HG03196 (cell line): ENCODE measurements around the gene PARD6B.
"Not testable (repeated sequence)": the region's sequence is repeated elsewhere in the genome, so short reads cannot be mapped to it uniquely, and the experiment has no call there.

Experiments
- ATAC-seq: cut with Tn5 transposase; IDR thresholded peaks from one replicate; pipeline ENCODE4 v1.9.1; 2021; ENCODE audit not compliant: unreplicated experiment

The PARD6B gene, protein sequence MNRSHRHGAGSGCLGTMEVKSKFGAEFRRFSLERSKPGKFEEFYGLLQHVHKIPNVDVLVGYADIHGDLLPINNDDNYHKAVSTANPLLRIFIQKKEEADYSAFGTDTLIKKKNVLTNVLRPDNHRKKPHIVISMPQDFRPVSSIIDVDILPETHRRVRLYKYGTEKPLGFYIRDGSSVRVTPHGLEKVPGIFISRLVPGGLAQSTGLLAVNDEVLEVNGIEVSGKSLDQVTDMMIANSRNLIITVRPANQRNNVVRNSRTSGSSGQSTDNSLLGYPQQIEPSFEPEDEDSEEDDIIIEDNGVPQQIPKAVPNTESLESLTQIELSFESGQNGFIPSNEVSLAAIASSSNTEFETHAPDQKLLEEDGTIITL

DNA sequence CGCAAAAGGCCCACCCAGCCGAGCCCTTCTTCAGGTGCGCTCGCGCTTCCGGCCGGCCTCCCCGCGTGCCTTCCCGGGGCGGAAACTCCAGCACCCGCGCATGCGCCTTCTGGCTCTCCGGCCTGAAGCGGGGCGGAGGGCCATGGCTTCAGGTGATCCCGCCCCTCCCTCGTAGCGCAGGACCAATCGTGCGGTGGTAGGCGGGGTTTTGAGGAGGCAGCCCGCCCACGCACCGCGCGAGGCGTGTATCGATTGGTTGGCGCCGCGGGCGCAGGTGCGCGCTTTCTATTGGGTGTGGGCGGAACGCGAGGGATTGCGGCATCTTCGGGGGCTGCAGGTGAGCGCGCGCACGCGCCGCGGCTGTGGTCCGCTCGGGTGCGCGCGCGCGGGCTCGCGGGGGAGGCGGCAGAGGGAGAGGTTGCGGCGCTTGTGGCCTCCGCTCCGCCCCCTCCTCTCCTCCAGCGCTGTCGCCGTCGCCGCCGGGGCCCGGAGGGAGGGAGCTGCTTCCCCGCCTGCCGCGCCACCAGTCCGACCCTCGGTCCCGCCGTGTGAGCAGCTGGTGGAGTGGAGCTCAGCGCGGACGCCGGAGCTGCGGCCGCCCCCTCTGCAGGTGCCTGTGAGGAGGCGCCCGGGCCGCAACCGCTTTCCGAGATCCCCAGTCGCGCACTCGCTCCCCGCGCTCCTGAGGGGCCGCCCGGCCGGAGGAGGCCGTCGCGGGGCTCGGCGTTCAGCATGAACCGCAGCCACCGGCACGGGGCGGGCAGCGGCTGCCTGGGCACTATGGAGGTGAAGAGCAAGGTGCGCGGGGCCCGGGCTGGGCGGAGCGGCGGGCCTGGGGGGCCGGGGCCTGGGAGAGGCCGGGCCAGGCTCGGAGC, at the start of gene PARD6B:
TSS of gene PARD6B (plus strand) at position 526 of the 875 bp plus-strand sequence. CDS start at position 733, 207 bp downstream.
- peak; percentile 88 for ATAC-seq

DNA sequence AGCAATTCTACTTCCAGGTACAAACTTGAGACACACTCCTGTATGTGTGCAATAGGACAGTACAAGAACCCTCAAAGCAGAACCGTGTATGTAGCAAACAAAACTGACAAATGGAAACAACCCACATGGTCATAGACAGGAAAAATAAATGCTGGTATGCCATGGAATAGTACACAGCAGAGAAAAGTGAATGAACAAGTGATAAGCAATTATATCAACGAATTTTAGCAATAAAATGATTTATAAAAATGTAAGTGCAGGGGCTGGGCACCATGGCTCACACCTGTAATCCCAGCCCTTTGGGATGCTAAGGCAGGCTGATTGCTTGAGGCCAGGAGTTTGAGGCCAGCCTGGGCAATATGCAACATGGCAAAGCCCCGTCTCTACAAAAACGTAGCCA, 49.3 kb upstream of the PARD6B start:
- no peak for ATAC-seq

DNA sequence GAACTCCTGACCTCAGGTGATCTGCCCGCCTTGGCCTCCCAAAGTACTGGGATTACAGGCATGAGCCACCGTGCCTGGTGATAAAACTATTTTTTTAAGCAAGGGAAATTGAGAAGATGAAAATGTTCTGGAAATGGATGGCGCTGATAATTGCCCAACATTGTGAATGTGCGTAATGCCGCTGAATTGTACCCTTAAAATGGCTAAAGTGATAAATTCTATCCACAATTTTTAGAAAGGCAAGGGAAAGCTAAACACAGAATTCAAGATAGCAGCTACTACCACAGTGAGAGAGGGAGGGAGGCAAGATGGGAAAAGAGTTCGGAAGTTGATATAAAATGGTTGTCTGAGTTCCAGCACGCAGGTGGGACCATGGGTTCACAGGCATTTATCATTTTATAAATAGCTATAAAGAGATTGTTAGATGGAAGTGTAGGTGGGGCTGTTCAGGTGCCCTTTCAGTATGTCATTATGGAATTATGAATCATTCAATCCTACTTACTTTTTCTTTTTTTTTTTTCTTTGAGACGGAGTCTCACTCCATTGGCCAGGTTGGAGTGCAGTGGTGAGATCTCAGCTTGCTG, 48.3 kb upstream of the PARD6B start:
- no peak for ATAC-seq

DNA sequence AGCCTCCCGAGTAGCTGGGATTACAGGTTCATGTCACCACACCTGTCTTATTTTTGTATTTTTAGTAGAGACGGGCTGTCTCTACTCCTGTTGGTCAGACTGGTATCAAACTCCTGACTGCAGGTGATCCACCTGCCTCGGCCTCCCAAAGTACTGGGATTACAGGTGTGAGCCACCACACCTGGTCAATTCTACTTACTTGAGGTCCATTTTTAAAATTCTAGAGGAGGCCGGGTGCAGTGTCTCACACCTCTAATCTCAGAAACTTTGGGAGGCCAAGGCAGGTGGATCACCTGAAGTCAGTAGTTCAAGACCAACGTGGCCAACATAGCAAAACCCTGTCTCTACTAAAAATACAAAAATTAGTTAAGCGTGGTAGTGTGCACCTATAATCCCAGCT, 47.8 kb upstream of the PARD6B start:
- no peak for ATAC-seq

DNA sequence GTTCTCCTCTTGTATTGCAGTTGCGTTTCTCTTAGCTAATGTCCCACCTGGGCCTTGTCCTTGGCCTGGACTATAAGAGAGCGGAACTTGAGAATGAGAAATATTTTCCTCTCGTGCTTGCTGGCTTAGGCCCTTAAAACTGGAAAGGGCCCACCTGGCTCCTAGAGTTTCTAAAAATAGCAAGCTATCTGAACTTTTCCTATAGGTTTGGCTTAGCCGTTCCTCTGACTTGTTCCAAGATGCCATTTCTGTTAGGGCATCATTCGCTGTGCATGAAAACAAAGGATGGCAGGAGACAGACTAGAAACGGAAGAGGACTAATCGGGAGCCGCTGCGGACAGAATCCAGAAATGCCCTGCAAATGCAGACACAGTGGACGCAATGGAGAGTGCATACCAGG, 44.6 kb upstream of the PARD6B start:
- no peak for ATAC-seq

DNA sequence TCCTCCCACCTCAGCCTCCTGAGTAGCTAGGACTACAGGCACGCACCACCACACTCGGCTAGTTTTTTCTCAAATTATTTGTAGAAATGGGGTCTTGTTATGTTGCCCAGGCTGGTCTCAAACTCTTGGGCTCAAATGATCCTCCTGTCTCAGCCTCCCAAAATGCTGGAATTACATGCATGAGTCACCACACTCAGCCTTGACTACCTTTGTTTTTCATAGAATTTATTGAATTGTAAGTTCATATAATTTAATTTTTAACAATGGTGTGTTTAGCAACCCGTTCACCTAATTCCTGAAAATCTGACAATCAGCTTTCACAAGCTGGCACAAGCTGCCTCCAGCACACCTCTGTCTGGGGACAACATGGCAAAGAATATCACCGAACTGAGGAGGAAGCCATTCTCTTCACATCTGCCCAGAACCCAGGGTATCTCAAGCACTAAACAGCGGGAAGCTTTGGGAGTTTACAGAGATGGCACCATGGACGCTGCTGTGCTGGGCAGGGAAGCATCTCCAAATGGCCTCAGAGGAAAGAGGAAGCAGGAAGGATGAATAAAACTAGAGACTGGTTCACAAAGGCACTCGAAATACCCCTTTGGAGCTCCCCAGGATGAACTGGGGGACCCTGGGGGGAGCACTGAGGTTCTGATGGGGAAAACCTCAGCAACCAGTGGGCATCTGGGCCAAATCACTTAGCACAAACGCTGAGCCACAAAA, 43.0 kb upstream of the PARD6B start:
- ATAC-seq = no peak

DNA sequence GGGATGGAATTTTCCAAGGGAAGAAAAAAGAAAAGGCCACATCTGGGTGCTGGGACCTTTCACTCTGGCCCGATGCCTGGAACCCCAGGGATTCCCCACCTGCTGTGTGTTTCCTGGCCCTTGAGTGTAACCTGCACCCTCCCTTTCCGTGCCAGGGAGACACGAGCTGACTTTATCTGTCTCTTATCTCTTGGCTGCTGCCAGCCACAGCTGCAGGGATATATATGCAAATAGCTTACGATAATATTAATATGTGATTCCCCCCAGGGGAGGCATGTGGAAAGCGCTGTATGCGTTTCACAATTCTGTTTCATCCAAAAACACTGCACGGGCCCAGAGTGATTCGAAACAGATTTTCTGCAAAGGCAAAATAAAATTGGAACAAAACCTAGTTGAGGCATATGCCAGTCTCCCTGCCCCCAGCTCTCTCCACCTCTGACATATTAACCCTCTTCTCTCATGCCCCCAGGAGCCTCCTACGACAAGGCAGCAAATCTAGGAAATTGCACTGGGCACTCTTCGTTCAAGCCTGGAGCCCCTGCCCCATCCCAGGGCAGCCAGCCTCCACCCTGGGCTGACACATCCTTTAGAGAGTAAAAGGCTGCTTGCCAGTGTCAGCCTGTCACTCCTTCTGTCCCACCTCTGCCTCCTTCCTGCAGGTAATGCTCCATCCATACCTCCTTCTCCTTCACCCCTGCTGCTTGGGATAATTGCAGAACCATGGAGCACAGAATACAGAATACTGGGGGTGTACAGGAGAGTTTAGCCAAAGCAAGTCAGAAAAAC, 41.3 kb upstream of the PARD6B start:
- no peak for ATAC-seq

DNA sequence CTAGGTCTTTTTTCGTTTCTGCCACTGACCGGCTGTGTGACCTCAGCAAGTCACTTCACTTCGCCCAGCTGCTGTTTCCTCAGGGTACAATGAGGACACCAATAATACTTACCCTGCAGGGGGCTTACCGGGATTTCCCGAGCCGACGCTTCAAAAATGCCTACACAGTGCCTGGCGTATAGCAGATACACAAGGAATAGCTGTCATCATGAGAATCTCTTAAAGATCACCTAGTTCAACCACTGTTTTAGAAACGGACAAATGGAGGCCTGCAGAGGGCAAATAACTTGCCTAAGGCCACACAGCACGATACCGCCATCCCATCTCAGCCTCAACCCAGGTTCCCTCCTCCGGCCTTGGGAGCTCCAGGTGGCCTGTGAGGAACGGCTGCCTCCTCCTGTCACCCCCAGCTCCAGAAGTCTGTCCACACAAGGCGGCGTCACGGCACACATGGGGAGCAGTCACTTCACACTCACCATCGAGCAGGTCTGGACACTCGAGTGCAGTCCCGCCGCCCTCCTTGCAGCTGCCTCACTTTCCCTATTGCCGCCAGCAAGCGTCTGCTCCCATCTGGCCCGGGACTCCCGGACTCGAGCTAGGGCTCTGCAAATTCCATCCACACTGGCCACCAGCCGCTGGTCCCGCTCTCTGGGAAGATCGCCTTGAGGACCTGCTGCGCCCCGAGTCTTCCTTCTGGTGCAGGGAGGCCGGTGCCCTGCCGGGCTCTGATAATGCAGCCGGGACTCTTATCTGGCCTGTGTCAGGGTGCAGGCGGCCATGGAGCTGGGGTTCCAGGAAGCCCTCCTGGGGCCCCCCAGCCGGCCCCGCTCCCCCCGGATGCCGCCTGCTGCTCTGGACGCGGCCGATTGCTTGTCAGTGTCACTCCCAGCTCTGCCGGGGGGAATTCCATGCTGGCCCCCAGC, 40.5 kb upstream of the PARD6B start, which contains the start of gene RIPOR3:
TSS of gene RIPOR3 (minus strand) at position 893 of the 923 bp plus-strand sequence. CDS start at position 479, 414 bp downstream.
- ATAC-seq = no peak

DNA sequence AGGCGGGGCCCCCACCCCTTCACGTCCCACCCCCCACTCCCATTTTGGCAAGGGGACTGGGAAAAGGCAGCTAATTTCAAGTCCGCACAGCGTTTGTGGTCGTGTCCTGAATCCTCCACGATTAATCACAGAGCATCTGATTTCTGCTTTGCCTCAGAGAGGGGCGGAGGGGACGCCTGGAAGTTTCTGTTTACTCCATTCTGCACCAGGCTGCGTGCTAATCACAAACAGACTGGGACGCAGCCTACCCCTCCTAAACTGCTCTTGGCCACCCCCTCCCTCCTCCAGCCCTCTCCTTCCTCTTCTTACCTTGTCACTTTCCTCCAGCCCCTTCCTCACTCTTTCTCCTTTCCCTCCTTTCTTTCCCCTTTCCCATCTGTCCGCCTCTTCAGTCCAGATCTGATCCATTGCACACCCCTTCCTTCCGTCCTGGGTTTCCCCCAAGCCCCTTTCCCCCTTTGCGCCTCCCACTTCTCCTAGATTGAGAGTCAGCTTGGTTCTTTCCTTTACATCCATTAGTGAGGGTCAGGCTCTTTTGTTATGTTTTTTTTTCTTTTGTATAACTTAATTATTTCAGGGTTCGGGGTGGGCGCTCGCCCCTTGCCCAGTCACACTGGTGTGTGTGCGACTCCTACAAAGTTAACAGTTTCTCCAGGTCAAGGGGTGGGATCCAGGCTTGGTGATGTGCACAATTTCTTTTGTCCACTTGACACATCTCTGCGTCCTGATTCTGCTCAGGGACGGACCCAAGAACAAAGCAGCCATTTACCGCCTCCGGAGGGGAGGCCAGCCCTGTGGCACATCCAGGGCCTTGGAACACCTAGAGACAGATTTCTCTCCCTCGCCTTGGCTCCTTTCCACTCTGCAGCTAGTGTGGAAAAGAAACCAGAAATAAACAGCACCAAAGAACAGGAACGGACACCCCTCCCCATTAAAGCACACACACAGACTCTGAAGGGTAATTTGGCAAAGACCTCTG, 39.5 kb upstream of the PARD6B start:
- ATAC-seq = no peak

DNA sequence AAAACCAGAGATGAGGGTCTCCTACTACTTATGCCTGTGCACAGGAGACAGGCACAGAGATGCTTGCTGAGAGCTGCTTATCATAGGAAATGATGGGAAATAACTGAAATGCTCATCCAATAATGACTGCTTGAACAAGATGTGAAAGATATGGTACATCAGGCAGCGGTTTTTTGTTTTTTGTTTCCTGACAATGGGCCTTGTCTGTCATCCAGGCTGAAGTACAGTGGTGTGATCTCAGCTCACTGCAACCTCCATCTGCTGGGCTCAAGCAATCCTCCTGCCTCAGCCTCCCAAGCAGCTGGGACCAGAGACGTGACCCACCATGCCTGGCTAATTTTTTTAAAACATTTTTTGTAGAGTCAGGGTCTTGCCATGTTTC, 38.8 kb upstream of the PARD6B start:
- ATAC-seq = no peak

DNA sequence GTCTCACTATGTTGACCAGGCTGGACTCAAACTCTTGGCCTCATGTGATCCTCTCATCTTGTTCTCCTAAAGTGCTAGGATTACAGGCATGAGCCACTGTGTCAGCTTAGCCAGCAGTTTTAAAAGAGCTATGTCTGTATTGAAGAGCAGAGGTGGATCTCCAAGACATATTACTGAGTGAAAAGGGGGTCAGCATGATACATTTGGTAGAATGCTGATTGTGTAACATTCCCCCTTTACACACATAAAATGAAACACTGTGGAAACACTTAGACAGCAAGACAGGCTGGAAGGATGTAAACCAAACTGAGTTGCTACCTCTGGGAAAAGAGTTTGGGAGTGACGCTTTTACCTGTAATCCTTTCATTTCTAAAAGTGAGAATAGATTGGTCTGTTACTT, 38.4 kb upstream of the PARD6B start:
- no peak for ATAC-seq

DNA sequence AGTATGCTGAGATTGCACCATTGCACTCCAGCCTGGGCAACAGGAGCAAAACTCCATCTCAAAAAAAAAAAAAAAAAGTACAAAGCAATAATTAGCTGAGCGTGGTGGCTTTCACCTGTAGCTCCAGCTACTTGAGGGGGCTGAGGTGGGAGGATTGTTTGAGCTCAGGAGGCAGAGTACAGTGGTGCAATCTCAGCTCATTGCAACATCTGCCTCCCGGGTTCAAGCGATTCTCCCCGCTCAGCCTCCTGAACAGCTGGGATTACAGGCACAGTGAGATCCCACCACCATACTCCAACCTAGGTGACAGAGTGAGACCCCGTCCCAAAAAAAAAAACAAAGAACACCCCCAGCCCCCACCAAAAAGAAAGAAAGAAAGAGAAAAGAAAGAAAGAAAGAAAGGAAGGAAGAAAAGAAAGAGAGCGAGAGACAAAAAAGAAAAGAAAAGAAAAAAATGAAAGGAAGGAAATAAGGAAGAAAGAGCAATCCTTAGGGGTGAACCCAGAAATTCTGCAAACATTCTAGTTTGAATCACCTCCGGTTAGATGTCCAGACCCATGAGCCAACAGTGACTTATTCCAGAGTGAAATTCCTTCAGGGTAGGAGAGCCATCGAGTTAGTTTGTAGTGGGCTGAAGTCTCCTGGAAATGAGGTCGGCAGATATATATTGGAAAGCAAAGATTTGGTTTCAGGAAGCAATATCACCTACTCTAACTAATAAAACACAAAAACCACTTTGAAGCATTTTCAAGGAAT, 36.8 kb upstream of the PARD6B start:
- ATAC-seq = no peak

DNA sequence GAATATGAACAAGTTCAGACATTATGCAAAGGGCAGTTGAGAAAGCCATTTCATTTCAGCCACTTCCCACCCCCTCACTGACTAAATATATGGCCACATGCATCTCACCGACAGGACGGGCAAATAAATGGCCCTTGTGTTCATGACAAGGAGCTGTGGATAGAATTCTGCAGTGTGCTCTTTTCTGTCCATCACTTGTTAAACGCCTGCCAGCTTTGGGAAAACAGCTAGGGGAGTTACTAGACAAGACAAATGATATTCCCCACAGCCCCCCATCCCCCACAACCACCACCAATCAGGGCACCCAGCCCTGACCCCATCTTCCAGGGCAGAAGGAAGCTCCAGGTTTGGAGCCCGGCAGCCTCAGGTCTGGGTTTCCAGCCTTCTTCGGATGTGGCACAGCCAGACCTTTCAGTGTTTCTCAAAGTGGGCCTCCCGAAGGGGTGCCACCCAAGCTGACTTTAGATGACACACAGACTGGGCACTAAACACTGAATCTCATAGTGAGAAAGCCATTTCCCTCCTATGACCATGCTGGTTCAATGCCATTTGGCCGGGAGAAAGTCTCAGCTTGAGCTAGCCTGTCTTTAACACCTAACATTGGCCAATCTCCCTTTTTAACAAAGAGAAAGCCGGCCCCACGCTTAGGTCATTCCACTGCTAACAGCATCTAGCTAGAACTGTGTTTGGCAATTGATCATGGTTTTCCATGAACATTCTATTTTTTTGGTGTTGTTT, 36.1 kb upstream of the PARD6B start:
- ATAC-seq = no peak

DNA sequence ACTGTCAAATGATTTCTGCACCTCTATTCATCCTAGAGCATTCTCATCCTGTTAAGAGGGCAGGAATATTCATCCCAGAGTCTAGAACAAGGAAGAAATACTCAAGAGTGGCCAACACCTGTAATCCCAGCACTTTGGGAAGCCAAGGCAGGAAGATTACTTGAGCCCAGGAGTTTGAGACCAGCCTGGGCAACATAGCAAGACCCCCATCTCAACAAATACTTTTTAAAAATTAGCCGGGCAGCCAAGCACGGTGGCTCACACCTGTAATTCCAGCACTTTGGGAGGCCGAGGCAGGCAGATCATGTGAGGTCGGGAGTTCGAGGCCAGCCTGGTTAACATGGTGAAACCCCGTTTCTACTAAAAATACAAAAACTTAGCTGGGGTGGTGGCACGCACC, 33.1 kb upstream of the PARD6B start:
- not testable (repeated sequence) for ATAC-seq

DNA sequence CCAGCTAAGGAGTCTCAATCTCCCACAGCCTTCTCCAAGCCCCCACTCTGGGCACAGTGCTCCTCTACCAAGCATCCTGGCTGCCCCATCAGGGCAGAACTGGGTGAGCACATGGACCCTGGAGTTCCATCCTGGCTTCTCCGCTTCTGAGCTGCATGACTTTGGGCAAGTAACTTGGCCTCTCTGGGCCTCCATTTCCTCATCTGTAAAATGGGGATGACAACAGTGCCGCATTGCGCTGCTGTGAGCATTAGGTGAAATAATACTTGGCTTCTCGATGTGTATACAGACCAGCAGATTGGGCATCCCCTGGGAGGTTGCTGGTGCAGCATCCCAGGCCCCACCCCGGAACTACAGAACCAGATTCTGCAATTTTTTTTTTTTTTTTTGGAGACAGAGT, 31.7 kb upstream of the PARD6B start:
- no peak for ATAC-seq
